GM19397 (cell line): ENCODE data around the gene GRID2.

Experiments
- ATAC-seq: cut with Tn5 transposase; IDR thresholded peaks from one replicate; pipeline ENCODE4 v1.9.1; 2021; ENCODE audit warnings: mild to moderate bottlenecking, moderate library complexity; ENCODE audit not compliant: unreplicated experiment

The GRID2 gene

DNA sequence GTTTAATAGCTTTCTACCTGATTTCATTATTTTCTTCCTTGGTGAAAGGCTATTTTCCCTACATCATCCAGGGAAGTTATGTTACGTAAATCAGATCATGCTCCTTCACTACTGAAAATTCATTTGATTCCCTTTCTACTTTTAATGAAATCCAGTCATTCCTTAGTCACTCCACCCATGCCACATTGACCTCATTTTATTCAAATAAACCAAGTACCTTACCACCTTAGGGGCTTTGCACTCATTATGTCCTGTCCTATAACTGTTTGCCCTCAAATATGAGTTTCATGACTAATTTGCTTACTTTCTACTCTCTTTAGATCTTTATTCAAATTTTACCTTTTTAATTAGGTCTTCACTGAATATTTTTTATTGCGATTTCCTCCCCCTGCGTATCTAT lies 374.0 kb downstream of the GRID2 start:
- no peak for ATAC-seq

- ATAC-seq, result no peak
These were observed 374.5 kb downstream of the GRID2 start for GRCh38 chr4:92678292-92678691.

GRCh38 chr4:92679149-92679548 lies 375.4 kb downstream of the GRID2 start:
- no peak for ATAC-seq

GRCh38 chr4:92714640-92715039 lies 410.9 kb downstream of the GRID2 start:
- no peak for ATAC-seq

DNA sequence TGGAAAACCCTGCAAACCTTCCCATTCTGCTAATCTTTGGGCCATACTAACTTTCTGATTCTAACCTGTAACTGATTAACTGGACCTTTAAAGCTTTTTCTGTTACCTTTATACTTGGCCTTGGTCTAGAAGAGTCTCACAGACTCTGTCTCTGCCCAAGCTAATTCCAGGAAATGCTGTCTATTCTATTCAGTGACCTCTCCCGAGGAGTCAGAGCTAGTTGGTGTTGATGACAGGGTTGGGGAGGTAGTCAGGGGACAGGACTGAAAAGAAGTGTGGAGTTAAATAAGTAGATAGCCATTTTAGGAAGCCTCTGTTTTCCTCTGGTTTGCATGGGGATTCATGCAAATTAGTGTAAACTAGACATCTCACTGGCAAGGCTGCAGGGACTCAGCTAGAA lies 429.5 kb downstream of the GRID2 start:
- no peak for ATAC-seq

DNA sequence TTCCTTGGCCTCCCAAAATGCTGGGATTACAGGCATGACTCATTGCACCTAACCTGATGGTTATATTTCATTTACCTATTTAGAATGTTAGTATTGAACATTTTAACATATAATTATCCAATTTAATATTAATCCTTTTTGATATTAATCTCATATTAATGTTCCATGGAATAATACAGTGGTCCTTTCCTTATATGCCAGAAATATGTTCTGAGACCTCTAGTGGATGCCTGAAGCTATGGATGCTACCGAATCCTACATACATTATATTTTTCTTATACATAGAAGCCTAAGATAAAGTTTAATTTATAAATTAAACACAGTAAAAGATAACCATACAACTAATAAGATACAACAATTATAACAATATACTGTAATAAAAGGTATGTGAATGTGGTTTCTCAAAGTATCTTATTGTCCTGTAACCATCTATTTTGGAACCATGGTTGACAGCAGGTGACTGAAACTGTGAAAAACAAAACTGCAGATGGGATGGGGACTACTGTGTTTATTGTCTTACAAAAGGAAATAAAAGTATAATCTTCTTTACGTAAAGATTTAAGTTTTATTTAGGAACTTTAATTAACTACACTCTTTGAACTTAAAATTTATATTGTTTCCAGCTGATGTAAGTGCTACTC lies 431.4 kb downstream of the GRID2 start:
- ATAC-seq, result no peak

GRCh38 chr4:92760433-92760832 lies 456.7 kb downstream of the GRID2 start:
- ATAC-seq, result no peak

- ATAC-seq, result no peak
These were observed 472.3 kb downstream of the GRID2 start for GRCh38 chr4:92776080-92776479.

- no peak for ATAC-seq
These were observed 486.0 kb downstream of the GRID2 start for GRCh38 chr4:92789741-92790140.

GRCh38 chr4:92791871-92792440 lies 488.2 kb downstream of the GRID2 start:
- no peak for ATAC-seq

- ATAC-seq, result no peak
These were observed 505.6 kb downstream of the GRID2 start for GRCh38 chr4:92809381-92809780.

- ATAC-seq, result no peak
These were observed 508.9 kb downstream of the GRID2 start for GRCh38 chr4:92812652-92813051.

DNA sequence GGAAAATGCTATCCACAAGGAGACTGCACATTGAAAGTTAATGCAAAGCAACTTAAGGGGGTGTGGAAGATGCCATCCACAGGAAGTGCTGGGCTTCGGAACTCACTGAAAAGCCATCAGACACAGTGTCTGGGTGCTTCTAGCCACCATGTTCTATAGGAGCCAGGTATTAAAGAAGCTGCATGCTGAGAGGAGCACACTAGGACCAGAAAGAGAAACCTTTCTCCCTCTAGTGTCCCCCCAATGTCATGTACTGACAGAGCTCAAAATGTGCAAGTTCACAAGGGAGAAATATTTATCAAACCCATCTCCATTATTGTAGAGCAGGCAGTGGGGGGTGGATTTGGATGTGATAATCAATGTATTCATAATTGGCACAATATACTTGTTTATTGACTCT lies 510.9 kb downstream of the GRID2 start:
- ATAC-seq, result no peak

- ATAC-seq, result no peak
These were observed 521.5 kb downstream of the GRID2 start for GRCh38 chr4:92825256-92825655.

GRCh38 chr4:92825791-92826190 lies 522.0 kb downstream of the GRID2 start:
- no peak for ATAC-seq

DNA sequence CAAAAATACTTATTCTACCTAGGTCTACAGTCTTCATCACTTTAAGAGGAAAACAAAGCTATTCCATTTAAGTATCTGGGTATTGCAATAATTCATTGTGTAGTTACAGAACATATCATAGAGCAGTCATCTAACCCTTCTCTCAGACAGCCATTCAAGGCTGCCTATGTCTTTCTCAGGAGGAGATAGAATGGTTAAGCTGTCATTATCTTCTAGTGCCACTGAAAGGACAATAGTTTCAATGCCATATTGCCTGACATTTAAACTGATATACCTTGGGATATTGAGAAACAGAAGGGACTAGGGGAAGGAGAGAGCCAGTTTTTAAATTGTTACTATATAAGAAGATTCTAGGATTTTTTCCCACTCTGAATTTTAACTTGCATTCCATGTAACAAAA lies 527.0 kb downstream of the GRID2 start:
- ATAC-seq, result no peak

- no peak for ATAC-seq
These were observed 537.1 kb downstream of the GRID2 start for GRCh38 chr4:92840880-92841279.

DNA sequence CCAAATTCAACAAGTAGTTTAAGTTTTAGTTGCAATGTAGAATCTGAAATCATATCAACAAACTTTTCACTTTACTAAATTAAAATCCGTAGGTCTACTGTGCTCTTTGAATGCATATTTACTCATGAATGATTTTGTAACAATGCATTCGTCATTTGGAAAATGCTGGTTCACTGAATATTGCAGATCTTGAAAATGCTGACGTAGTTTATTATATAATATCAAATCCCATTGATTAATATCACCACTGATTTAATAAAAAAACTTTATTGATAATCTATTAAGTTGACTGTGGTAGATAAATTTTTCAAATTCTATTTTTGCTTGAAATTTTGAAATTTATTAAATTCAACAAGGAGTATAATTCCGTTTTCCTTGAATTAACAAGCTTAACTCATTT lies 540.0 kb downstream of the GRID2 start:
- ATAC-seq, result no peak

DNA sequence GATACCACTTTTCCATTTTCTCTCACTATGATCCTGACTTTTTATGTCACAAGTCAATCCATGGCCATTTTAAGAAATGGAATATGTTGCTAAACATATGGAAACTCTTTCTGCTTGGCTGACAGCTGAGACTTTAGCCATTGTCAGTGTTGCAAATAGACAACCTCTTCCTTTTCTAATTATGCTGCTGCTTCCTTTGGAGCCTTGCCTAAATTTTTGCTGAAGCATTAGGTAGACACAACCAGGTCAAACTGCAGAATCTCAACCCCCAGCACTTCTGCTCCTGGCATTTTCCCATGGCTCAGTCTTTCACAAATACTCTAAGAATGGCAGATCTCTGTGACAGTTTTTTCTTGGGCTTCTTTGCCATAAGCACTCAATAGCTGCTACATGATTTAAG lies 543.3 kb downstream of the GRID2 start:
- no peak for ATAC-seq

- no peak for ATAC-seq
These were observed 558.7 kb downstream of the GRID2 start for GRCh38 chr4:92862509-92862908.

DNA sequence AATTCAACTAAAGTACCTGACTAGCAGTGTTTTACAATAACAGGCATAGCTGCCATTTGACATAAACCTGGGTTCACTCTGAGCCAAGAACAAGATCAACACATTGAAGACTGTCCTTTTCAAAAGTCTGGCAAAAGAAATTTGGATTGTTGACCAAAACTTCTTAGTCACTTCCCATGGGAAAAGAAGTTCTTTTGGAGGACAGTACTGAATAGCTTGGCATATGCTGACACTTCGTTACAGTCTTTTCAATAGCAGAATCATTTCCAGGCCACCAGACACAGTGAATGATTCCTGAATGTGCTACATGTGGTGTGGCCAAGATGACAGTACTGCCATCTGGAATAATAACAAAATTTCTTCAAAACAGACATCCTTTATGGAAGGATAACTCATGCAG lies 560.3 kb downstream of the GRID2 start:
- ATAC-seq, result no peak

DNA sequence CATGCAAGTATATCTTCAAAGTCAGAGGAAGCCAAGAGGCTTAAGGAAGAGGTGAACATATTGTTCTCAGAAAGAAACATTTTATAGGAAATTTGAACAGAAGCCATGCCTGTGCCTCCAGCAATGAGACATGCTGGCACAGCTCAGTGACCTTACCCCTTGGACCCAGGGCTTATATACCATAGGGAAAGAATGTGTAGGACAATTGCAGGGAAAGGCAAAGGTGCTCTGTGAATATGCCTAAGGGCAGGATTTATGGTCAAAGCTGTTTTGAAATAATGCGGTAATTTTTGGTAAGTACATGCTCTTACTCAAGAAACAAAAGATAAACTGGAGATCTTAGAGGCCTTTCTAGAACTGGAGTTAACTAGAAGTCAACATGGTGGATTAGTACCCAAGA lies 568.8 kb downstream of the GRID2 start:
- ATAC-seq, result no peak

- ATAC-seq, result no peak
These were observed 581.9 kb downstream of the GRID2 start for GRCh38 chr4:92885632-92886031.
